Measurements from ENCODE around the gene CDKN2D. TPM values are rescaled to one million over a fixed set of nuclear protein-coding genes. Genes with fewer than 3 reads are reported as not detected.
A peak's percentile ranks its signal among the peaks of the same experiment; 100 is the strongest.

Gene CDKN2D
- total RNA-seq, 1 donor from 2014 or later: 13.1 TPM

GRCh38 chr19:10600149-10600548 is 31.4 kb upstream of the CDKN2D start:
- Histone ChIP-seq H3K36me3 (no peaks in the 10 kb centered on the region), H3K9me3 (no peaks in the 10 kb centered on the region), H3K27me3 (ENCODE audit: low read depth) (no peaks in the 10 kb centered on the region), H3K4me3 (no peak overlapping the region), H3K4me1 (peaks cover 46% of the 10 kb centered on the region), H3K27ac (no peak overlapping the region)
- TF ChIP-seq, protein P1, sequence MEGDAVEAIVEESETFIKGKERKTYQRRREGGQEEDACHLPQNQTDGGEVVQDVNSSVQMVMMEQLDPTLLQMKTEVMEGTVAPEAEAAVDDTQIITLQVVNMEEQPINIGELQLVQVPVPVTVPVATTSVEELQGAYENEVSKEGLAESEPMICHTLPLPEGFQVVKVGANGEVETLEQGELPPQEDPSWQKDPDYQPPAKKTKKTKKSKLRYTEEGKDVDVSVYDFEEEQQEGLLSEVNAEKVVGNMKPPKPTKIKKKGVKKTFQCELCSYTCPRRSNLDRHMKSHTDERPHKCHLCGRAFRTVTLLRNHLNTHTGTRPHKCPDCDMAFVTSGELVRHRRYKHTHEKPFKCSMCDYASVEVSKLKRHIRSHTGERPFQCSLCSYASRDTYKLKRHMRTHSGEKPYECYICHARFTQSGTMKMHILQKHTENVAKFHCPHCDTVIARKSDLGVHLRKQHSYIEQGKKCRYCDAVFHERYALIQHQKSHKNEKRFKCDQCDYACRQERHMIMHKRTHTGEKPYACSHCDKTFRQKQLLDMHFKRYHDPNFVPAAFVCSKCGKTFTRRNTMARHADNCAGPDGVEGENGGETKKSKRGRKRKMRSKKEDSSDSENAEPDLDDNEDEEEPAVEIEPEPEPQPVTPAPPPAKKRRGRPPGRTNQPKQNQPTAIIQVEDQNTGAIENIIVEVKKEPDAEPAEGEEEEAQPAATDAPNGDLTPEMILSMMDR (IDR thresholded peaks at IDR 0.05): no peak
- DNase-seq: no peak
- intact Hi-C loops (cut with DNase I): no loop called here
- ATAC-seq: no peak

DNA sequence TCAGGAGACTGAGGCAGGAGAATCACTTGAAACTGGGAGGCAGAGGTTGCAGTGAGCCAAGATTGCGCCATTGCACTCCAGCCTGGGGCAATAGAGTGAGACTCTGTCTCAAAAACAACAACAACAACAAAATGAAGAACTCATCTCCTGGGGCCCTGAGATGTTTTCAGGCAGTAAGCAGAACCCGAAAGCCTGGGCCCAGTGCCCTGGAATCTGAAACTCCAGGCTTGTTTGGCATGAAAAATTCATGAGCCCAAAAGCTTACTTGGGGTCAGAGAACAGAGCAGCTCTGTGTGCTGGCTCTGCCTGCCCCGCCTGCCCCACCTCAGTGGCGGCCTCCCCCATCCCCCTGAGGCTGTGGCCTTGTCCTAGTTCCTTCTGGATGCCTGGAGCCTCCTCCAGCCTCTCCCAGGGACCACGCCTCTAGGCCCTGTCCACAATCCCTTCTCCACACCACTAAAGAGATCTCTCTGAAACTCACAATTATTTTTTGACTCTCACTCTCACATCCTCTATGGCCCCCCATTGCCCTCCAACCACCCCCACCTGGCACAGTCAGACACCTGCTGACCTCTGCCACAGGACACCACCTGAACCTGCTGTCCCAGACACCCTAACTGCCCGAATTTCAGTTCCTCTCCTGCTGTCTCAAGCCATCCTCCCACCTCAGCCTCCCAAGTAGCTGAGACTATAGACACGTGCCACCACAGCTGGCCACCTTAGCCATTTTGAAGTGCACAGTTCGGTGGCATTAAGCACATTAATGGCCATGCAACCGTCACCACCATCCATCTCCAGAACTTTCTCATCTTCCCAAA is 25.2 kb upstream of the CDKN2D start:
- peak in 1 of 2 donors; percentile 45 for ATAC-seq
- Histone ChIP-seq H3K9me3 (no peaks in the 10 kb centered on the region), H3K4me1 (peaks cover 43% of the 10 kb centered on the region), H3K4me3 (no peak overlapping the region), H3K36me3 (no peaks in the 10 kb centered on the region), H3K27me3 (ENCODE audit: low read depth) (no peaks in the 10 kb centered on the region), H3K27ac (peak overlapping the region; percentile 49)
- intact Hi-C loops (cut with DNase I): no loop called here
- DNase-seq: peak; percentile 61
- TF ChIP-seq, protein P1 (IDR thresholded peaks at IDR 0.05): no peak

GRCh38 chr19:10593148-10593547 is 24.4 kb upstream of the CDKN2D start:
- ATAC-seq: no peak
- Histone ChIP-seq H3K9me3 (no peaks in the 10 kb centered on the region), H3K4me1 (peaks cover 43% of the 10 kb centered on the region), H3K27ac (peak overlapping the region; percentile 49), H3K27me3 (ENCODE audit: low read depth) (no peaks in the 10 kb centered on the region), H3K36me3 (no peaks in the 10 kb centered on the region), H3K4me3 (no peak overlapping the region)
- intact Hi-C loops (cut with DNase I): no loop called here
- no peak for DNase-seq
- TF ChIP-seq, protein P1 (IDR thresholded peaks at IDR 0.05): no peak

DNA sequence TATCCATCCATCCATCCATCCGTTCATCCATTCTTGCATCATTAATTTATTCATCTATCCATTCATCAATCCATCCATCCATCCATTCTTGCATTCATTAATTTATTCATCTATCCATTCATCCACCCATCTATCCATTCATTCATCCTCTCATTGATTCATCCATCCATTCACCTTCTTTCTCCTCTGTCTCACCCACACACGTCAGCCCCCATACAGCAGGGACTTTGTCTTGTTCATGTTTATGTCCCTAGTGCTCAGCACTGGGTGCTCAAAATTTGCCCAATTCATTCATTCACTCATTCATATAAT is 19.0 kb upstream of the CDKN2D start:
- no peaks in the 10 kb centered on the region for H3K27me3 ChIP-seq (ENCODE audit: low read depth)
- no peak overlapping the region for H3K4me3 ChIP-seq
- DNase-seq: no peak
- intact Hi-C loops (cut with DNase I): loop anchor here (10.0 kb wide), 1 partner anchor 57 kb away; no protein-coding TSS in a partner anchor
- no peak overlapping the region for H3K27ac ChIP-seq
- no peak for ATAC-seq
- H3K4me1 ChIP-seq: peaks cover 6% of the 10 kb centered on the region
- TF ChIP-seq, protein P1 (IDR thresholded peaks at IDR 0.05): no peak
- no peaks in the 10 kb centered on the region for H3K9me3 ChIP-seq
- H3K36me3 ChIP-seq: no peaks in the 10 kb centered on the region

DNA sequence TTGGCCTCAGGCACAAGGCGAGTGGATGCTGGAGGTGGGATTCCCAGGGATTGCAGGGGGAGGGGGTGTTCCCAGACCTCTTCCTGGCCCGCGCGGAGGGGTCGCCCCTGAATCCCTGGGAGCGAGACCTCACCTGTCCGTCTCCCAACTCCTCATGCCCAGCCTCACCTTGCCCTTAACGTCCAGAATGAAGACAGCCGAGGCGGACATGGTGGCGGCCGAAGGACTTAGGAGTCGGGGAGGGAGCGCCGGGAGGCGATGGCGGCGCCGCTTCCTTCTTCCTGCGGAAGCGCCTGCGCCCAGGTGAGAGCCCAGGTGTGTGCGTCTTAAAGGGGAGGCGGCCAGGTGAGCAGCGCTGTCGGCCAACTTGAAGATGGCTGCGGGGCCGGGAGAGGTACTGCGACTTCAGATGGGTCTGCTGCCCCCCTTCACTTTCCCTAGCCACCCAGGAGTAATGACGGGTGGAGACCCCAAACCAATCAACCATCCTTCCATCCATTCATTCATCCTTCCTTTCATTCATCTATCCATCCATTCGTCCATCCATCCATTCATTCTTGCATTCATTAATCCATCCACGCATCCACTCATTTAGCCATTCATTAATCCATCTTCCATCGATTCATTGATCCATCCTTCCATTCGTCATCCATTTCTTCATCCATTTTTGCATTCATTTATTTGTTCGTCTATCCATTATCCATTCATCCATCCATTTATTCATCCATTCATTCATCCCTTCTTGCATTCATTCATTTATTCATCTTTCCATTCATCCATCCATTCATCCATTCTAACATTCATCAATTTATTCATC is 18.5 kb upstream of the CDKN2D start, which contains the start of gene AP1M2:
AP1M2 (minus strand) TSS at position 291 of the 817 bp plus-strand sequence; CDS start at position 210, 81 bp downstream.
- intact Hi-C loops (cut with DNase I): loop anchor here (10.0 kb wide), 1 partner anchor 58 kb away; no protein-coding TSS in a partner anchor
- Histone ChIP-seq H3K9me3 (no peaks in the 10 kb centered on the region), H3K4me3 (peak within 1 kb of the TSS; percentile 49), H3K4me1 (peaks cover 6% of the 10 kb centered on the region), H3K36me3 (no peaks in the 10 kb centered on the region), H3K27ac (peak within 1 kb of the TSS; percentile 20), H3K27me3 (ENCODE audit: low read depth) (no peaks in the 10 kb centered on the region)
- DNase-seq (peak; percentile 73), ATAC-seq (peak; percentile 80 to 85)
- TF ChIP-seq, protein P1 (IDR thresholded peaks at IDR 0.05): no peak
